Adrenal gland (tissue), 12 donors: ENCODE measurements around the gene SLC6A1. TPM values are rescaled to one million over a fixed set of nuclear protein-coding genes. Genes with fewer than 3 reads are reported as not detected.

Source experiments
- DNase-seq, 7 donors: peaks; one replicate each; pipeline ENCODE4 v3.0.0-alpha.2; 2019 to 2020
- H3K27ac ChIP-seq, 5 donors: fragments of 200-600 bp; sonication (generic) in 4 of 5; 1 replicate in 3 of 5; 2 replicates in 2 of 5; pipeline versions ENCODE4 v1.5.1 to v1.8.0; 2016 to 2020; ENCODE audit warnings: mild to moderate bottlenecking in 1 of 5
- H3K27me3 ChIP-seq: fragments of 200-600 bp; 2 replicates; pipeline ENCODE4 v1.8.0; 2021
- H3K36me3 ChIP-seq, 2 donors: fragments of 200-600 bp; replicated peaks in 1 of 2; 1 replicate in 1 of 2; 2 replicates in 1 of 2; pipeline versions ENCODE4 v1.5.1 to v1.8.0; 2018 to 2022
- H3K4me1 ChIP-seq, 2 donors: fragments of 200-600 bp; replicated peaks in 1 of 2; 1 replicate in 1 of 2; 2 replicates in 1 of 2; pipeline versions ENCODE4 v1.5.1 to v1.8.0; 2018 to 2021
- H3K4me3 ChIP-seq, 4 donors: fragments of 200-600 bp; sonication (generic) in 3 of 4; one replicate each; pipeline ENCODE4 v1.5.1; 2016 to 2018
- H3K9me3 ChIP-seq, 3 donors: fragments of 200-600 bp; sonication (generic) in 1 of 3; replicated peaks in 1 of 3; 1 replicate in 2 of 3; 2 replicates in 1 of 3; pipeline versions ENCODE4 v1.5.1 to v1.8.0; 2016 to 2021
- POLR2A ChIP-seq, 2 donors: fragments of 450-650 bp; IDR thresholded peaks; one replicate each; pipeline ENCODE4 v1.6.1; 2017; ENCODE audit warnings: antibody characterized with exemption in 2 of 2, mild to moderate bottlenecking in 2 of 2, moderate library complexity in 1 of 2
- WGBS, 4 donors: extraction: QIAGEN DNeasy Blood & Tissue Kit in 2 of 4; methylation state at CpG; one replicate each; pipeline versions ENCODE4 v1.1.5 to v1.1.7; 2013 to 2017; 5-methylcytosine and 5-hydroxymethylcytosine counted together
- intact Hi-C, 2 donors: fragments of 100-400 bp; cut with DNase I; formaldehyde crosslinking; loops; one replicate each; pipeline versions ENCODE4 v1.14.1 to v1.15.0; 2022 to 2023
- polyA plus RNA-seq, 3 donors: library from polyadenylated mRNA; stranded (reverse); fragments of 200-250 nt in 2 of 3; fragments of 350-450 nt in 1 of 3; fragmentation: Illumina TruSeq in 1 of 3; extraction: RNeasy Lipid Tissue Mini Kit (QIAGEN cat#74804) in 1 of 3; gene quantifications; one replicate each; pipeline ENCODE4 v1.2.3, GENCODE V29; 2013 to 2014
- total RNA-seq, 9 donors: library from RNA; depleted of rRNA in 4 of 9; stranded (reverse); fragments of >200 nt in 4 of 9; fragments of 120-200 nt in 1 of 9; fragmentation: NEBNext Ultra II Directional in 1 of 9; extraction: Animal tissue kit (Norgen Biotek cat#: 25700) in 1 of 9; gene quantifications; one replicate each; pipeline versions ENCODE4 v1.1.0 to v1.2.4, GENCODE V29; 2013 to 2023
- TF ChIP-seq, protein P1 (sequence below), 6 experiments: fragments of 450-650 bp in 4 of 6; fragments of 200-600 bp in 2 of 6; sonication (generic) in 1 of 6; IDR thresholded peaks; 1 replicate in 5 of 6; 2 replicates in 1 of 6; pipeline versions ENCODE4 v1.5.1 to v1.8.0; 2016 to 2021; ENCODE audit warnings: antibody characterized with exemption in 6 of 6, mild to moderate bottlenecking in 2 of 6, moderate library complexity in 1 of 6
- donor health status: healthy with polysubstance abuse.
- donor health status: Bipolar disorder and iron deficiency.
- donor health status: DM: yes; HTN: yes; CAD: no.
- donor health status: DM: no; HTN: no; CAD: no.
- donor health status: DM: no; HTN: no; CAD: no.
- donor health status: DM: yes; HTN: yes; CAD: no.

SLC6A1 gene
- total and polyA plus RNA-seq, 12 donors = 0.06 to 1.8 (median 0.47) TPM

DNA sequence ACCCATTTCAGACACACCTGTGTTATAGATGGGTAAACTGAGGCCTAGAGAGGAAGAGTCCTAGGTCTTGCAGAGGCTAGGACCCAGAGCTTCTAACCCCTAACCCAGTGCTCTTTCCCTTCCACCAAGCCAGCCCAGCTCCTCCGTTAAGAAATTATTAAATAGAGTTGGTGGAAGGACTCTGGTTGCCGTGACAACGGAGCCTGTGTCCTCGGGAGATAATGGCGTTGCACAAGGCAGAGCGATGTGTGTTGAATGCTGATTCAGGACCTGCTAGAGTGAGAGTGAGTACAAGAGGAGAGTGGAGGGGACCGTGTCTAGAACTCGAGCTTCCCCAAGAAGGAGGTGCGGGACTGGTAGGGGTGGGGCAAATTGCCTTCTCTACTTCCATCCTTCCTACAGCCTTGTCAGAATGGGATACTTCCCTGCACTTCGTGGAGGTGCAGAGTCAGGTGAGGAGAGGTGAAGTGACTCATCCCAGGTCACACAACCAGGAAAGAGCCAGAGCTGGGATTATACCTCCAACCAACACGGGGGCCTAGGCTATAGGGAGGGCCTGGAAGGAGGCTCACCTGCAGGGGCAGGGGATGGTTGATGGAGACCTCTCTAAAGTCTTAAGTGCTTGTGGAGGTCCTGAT is 8.6 kb downstream of the SLC6A1 start:
- intact Hi-C loops = no loop called here
- no peaks in the 10 kb centered on the region for H3K4me1 ChIP-seq
- peak in 6 of 7 donors; percentile 38 to 74 (median 44) for DNase-seq
- WGBS, 4 donors = 30 to 34% (median 33%) methylated on average over 11 of the region's 11 CpGs
- H3K27me3 ChIP-seq = peaks cover 3% of the 10 kb centered on the region
- no peak overlapping the region for H3K4me3 ChIP-seq
- no peaks in the 10 kb centered on the region for H3K9me3 ChIP-seq
- TF ChIP-seq, protein P1, sequence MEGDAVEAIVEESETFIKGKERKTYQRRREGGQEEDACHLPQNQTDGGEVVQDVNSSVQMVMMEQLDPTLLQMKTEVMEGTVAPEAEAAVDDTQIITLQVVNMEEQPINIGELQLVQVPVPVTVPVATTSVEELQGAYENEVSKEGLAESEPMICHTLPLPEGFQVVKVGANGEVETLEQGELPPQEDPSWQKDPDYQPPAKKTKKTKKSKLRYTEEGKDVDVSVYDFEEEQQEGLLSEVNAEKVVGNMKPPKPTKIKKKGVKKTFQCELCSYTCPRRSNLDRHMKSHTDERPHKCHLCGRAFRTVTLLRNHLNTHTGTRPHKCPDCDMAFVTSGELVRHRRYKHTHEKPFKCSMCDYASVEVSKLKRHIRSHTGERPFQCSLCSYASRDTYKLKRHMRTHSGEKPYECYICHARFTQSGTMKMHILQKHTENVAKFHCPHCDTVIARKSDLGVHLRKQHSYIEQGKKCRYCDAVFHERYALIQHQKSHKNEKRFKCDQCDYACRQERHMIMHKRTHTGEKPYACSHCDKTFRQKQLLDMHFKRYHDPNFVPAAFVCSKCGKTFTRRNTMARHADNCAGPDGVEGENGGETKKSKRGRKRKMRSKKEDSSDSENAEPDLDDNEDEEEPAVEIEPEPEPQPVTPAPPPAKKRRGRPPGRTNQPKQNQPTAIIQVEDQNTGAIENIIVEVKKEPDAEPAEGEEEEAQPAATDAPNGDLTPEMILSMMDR (IDR thresholded peaks at IDR 0.05) = no peak
- no peak for TF ChIP-seq POLR2A (IDR thresholded peaks at IDR 0.05)
- no peaks in the 10 kb centered on the region for H3K36me3 ChIP-seq
- no peak overlapping the region for H3K27ac ChIP-seq

DNA sequence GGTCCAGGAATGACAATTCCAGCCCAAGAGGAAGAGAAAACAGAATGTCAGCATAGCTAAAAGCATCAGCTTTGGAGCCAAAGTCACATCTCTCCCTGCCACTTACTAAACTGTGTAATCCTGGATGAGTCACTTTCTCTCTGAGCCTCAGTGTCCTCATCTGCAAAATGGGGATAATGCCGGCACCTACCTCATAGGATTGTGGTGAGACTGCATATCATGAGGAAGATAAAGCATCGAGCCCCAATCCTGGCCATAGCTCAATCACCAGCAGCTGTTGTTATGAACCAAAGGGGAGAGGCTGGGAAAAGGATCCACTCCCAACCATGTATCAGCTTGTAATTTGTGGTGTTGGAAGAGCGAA is 9.1 kb downstream of the SLC6A1 start:
- intact Hi-C loops = no loop called here
- DNase-seq = no peak
- no peaks in the 10 kb centered on the region for H3K4me1 ChIP-seq
- H3K9me3 ChIP-seq = no peaks in the 10 kb centered on the region
- TF ChIP-seq POLR2A (IDR thresholded peaks at IDR 0.05) = no peak
- TF ChIP-seq, protein P1 (IDR thresholded peaks at IDR 0.05) = no peak
- H3K27me3 ChIP-seq = peaks cover 3% of the 10 kb centered on the region
- H3K4me3 ChIP-seq = no peak overlapping the region
- 86 to 94% (median 90%) methylated on average over 3 of the region's 3 CpGs for WGBS, 4 donors
- H3K36me3 ChIP-seq = no peaks in the 10 kb centered on the region
- H3K27ac ChIP-seq = no peak overlapping the region

DNA sequence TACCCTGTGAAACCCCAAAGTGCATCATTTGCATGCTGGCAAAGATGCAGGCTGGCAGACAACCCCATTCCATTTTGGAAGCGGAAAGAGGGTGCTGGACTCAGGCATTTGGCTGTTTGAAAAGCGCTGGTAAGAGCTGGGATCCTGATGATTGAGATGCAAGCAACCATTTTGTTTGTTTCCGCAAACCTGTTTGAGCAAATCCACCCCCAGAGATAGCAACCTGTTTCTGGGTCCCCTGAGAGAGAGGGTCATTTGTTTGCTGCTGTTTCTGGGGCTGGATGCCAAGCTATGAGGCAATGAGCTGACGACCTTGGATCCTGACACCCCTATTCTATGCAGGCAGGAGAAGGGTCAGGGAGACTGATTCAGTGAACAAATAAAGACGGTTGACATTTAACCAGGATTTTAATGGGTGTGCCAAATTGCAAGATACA is 9.8 kb downstream of the SLC6A1 start:
- peak in 1 of 7 donors; percentile 5 for DNase-seq
- intact Hi-C loops = no loop called here
- Histone ChIP-seq H3K4me1 (no peaks in the 10 kb centered on the region), H3K27ac (no peak overlapping the region), H3K9me3 (no peaks in the 10 kb centered on the region), H3K27me3 (no peaks in the 10 kb centered on the region), H3K4me3 (no peak overlapping the region), H3K36me3 (no peaks in the 10 kb centered on the region)
- TF ChIP-seq POLR2A (IDR thresholded peaks at IDR 0.05) = no peak
- TF ChIP-seq, protein P1 (IDR thresholded peaks at IDR 0.05) = no peak
- WGBS, 4 donors = 52 to 75% (median 61%) methylated on average over 5 of the region's 5 CpGs

DNA sequence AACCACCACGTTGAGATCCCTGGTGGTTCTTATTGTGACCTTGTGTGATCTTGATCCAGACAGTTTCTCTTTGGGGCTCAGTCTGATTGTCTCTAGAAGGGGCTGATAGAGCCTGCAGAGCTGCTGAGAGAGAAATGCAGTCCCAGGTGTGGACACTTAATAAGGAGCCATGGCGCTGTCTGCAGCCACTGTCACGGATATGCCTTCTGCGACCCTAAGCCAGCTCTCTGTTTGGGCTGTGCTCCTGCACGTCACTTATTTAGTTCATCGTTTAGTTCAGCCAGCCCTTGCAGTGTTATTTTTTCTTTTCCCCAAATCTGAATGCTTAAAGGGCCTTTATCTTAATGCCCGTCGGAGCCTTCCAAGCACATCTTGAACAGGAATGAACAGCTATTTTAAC is 12.0 kb downstream of the SLC6A1 start:
- 62 to 77% (median 73%) methylated on average over 8 of the region's 8 CpGs for WGBS, 4 donors
- DNase-seq = no peak
- intact Hi-C loops = no loop called here
- no peak overlapping the region for H3K4me3 ChIP-seq
- H3K27ac ChIP-seq = no peak overlapping the region
- H3K4me1 ChIP-seq = no peaks in the 10 kb centered on the region
- H3K27me3 ChIP-seq = no peaks in the 10 kb centered on the region
- TF ChIP-seq, protein P1 (IDR thresholded peaks at IDR 0.05) = no peak
- no peak for TF ChIP-seq POLR2A (IDR thresholded peaks at IDR 0.05)
- no peaks in the 10 kb centered on the region for H3K36me3 ChIP-seq
- H3K9me3 ChIP-seq = no peaks in the 10 kb centered on the region
